NCI-H510A (cell line): ENCODE measurements around the gene PP2D1.
"Not testable (repeated sequence)": the region's sequence is repeated elsewhere in the genome, so short reads cannot be mapped to it uniquely, and the experiment has no call there.

ENCODE experiments used
- DNase-seq: peaks from one replicate; lab custom pipeline; 2025; lab: John Stamatoyannopoulos, UW

PP2D1 gene, protein sequence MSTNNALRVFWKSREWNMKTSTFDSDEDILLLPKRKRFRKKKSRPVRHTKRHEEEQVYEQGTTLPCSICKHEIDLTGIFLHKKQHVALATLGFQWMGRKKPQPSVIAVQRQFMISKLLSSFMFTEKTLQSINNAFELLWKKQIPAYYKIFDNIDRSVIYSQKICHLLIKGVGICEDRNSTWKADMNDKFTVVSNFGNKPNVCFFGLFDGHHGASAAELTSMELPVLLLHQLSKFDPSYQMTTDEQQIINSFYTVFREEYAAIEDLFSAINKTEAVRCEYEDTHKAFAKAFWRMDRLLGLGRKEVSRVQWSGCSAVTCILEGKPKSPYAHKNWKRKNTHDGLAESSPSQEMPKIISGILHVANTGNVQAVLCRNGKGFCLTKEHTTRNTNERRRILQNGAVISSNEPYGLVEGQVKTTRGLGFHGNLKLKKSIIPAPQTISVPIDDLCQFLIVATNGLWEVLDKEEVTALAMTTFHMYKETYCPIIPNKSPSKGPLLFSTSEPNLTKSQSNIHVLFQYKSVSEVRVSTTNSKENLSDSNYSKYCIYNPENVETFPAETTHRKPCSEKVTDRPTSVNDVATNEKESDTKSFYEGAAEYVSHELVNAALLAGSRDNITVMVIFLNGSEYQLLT

GRCh38 chr3:20012164-20012563 lies at the start of gene PP2D1:
Gene PP2D1, minus strand, starts transcription at chr3:20012264. Its CDS starts 192 bp downstream, at chr3:20012072.
- no peak for DNase-seq

GRCh38 chr3:20060974-20061685 lies 49.1 kb upstream of the PP2D1 start:
- DNase-seq = no peak

- DNase-seq = no peak
These were observed 47.9 kb upstream of the PP2D1 start for GRCh38 chr3:20059929-20060328.

GRCh38 chr3:20057612-20058180 lies 45.6 kb upstream of the PP2D1 start:
- no peak for DNase-seq

DNA sequence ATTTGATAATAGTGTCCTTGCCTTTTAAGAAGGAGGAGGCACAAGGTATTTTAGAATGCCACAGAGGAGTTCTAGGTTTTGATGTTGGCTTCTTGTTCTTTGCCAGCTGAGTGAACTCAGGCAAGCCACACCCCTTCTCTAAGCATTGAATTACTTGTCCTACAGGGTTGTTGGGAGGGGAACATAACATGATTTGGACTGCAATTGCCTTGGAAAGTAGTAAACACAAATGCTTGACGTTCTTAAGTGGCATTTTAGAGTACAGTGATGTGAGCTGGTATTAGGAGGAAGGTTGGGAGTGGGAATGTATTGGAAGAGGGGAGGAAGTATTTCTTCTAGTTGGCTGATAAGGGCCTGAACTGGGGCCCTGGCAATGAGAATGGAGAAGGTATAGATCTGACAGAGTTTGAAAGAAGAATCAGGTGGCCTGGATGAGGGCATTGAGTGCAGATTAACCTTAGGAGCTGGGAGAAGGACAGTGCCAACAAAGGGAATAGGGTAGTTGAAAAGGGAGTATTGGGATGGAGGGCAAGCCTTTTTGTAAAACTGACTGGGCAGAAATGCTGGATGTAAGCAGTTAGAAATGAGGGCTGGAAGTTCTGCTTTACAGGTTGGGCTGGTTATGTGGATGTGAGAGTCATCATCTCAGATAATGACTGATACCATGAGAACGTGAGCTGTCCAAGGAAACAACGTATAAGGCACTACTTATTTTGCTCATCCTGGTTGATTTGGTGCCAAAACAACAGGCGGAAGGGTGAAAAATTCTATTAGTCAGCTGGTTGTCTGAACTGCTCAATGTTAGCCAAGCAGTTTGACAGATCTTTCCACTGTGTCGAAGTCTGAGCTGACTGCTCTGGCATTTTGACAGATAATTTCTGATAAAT lies 44.9 kb upstream of the PP2D1 start:
- no peak for DNase-seq

- DNase-seq = no peak
These were observed 43.8 kb upstream of the PP2D1 start for GRCh38 chr3:20055842-20056241.

- no peak for DNase-seq
These were observed 43.1 kb upstream of the PP2D1 start for GRCh38 chr3:20055020-20055775.

DNA sequence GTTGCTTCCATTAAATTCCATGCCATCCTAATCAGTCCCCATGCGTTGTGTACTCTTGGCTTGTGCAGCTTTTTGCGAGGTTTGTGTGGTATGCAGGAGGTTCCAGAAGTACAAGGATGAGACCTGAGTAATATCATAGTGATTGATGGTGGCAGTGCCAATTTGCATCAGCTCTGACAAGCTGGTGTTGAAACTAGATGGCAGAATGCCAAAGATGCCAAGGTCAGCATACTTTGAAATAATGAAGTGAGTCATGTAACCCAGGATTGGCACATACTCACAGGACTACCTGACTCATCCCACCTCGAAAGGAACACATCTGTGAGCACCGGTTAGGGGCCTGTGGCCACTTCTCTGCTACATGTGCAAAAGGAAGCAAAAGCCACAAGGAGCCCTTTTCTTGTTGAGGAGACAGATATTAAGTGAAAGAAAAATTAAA lies 42.5 kb upstream of the PP2D1 start:
- peak; percentile 20 for DNase-seq

GRCh38 chr3:20052851-20053250 lies 40.8 kb upstream of the PP2D1 start:
- no peak for DNase-seq

- DNase-seq = no peak
These were observed 39.2 kb upstream of the PP2D1 start for GRCh38 chr3:20051123-20051806.

DNA sequence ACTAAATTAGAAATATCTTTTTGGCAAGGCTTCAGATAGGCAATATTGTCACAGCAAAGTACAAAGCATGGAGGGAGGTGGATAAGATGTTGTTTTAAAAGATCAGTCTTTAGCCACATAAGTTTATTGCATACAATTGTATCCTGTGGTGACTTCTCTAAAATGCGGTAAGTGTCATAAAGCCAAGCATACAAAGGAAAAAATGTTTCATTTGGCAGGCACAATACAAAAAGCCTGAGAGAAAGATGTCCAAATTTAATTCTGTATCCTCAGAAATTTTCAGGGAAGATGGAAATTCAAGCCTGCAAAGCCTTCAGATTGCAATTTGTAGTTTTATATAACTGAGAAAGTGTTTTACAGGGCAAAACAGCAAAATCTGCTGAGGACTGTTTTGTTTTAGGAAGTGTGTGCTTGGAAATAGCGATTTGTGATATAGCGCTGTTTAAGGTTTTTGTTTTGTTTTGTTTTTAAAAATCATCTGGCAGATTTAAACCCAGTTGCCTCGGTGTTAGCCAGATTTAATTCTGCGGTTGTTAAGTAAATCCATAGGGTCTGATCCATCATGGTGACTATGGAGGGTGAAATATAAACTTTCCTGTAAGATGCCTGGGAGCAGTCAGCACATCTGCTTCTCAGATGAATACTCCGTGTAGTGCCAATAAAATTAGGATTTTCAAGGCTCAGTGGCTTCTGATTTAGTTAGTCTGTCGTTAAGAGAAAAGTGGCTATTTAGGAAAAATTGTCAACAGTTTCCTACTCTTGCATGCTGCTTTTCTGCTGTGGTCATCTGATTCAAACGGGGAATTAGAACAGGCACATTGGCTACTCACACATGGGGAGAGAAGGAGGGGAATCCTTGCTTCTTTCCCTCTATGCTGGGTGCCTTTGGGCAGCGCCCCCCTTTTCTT lies 36.2 kb upstream of the PP2D1 start:
- DNase-seq = no peak

GRCh38 chr3:20047341-20047779 lies 35.3 kb upstream of the PP2D1 start:
- DNase-seq = no peak

- no peak for DNase-seq
These were observed 34.5 kb upstream of the PP2D1 start for GRCh38 chr3:20046556-20046955.

GRCh38 chr3:20045141-20045540 lies 33.1 kb upstream of the PP2D1 start:
- not testable (repeated sequence) for DNase-seq

DNA sequence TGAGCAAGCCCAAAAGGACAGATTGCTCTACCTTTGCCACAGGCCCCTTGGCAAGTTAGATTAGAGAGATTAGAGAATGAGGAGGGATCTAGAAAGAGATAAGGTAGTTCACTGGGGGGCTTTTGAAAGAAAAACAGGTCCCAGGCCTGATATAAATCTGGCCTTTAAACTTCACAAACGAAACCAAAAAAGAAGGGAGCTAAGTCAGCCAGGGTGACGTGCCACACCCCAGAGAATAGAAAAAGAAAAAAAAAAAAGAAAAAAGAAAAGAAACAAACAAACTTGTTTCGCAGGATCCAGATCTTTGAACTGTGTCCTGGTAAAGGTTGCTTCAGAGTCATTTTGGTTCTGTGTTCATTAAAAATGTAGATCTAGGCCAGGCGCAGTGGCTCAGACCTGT lies 31.8 kb upstream of the PP2D1 start:
- no peak for DNase-seq

DNA sequence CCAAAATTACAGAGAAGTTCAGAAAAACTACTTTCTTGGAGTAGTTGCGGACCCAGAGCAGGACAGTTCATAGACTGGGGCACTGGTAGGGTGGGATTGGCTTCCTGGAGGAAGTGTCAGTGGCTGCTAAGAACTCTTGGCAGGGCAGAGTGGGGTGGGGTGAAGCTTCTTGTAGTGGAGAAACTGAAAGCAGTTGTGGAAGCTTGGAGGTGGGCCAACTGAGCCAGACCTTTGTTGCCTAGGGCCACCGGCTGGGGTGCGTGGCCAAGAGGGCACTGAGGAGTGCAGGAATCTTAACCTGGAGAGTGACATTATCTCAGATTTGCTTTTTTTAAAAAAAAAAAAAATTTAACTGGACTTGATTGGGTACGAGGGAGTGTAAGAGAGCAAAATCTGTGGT lies 31.3 kb upstream of the PP2D1 start:
- no peak for DNase-seq

GRCh38 chr3:20042331-20042730 lies 30.3 kb upstream of the PP2D1 start:
- DNase-seq = no peak

- DNase-seq = peak; percentile 43
These were observed 29.2 kb upstream of the PP2D1 start for GRCh38 chr3:20041197-20041780.
